Stimulated activated CD8-positive, alpha-beta memory T cell treated with anti-CD3 and anti-CD28 coated beads, Interleukin-4, amount 100 ng/mL, for 1 hour (primary cell): ENCODE data around the gene KCNG2.
"Not testable (repeated sequence)": the region's sequence is repeated elsewhere in the genome, so short reads cannot be mapped to it uniquely, and the experiment has no call there.

Experiments used
- DNase-seq, 2 donors: peaks; one replicate each; pipeline ENCODE4 v3.0.0-alpha.2; 2020; ENCODE audit warnings: low read depth in 2 of 2, low spot score in 1 of 2

KCNG2 gene

DNA sequence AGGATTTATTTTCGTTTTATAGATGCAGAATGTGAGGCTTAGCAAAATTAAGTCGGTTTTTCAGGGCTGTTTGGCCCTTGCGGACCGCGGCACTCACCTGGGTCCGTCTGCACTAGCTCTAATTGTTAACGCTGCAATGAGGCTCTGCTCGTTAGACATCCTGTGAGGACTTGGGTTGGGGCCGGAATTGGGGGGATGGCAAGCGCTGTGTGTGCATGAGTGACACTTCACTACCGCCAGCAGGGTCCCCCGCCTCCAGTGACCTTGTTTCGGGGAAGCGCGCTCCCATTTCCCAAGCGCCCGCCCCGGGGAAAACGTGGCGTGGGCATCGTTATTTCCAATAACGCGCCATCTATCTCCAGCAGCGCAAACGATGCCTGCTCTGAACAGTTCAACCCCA is 54.2 kb downstream of the KCNG2 start:
- no peak for DNase-seq

DNA sequence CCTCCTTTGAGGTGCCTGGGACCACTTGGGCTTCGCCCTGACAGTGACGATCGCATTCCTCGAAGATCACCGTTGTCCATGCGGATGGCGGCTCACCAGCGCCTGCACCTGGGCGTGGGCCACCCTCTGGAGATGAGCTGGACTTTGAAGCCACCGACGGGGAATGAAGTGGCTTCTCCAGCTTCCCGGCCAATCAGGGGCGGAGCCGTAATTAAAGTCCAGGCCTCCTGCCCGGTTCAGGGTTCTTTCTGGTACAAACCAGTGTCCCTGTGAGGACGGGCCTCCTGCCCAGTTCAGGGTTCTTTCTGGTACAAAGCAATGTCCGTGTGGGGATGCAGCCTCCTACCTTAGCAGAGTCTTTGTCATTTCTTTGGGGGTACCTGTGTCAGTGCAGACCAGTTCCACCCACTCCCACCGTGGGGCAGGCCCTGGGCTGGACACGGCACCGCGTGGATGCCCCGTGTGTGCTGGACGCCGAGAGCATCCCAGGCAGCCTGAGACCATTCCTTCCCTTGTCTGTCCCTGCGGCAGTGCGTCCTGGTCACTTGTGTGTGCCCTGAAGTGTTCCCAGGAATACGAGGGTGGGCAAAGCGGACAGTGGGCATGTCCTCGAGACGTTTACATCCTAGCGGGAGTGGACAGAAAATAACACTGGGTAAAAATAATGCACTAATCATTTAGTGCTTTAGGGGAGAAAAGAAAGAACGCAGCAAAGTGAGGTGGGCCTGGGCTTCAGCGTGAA is 55.0 kb downstream of the KCNG2 start:
- no peak for DNase-seq

DNA sequence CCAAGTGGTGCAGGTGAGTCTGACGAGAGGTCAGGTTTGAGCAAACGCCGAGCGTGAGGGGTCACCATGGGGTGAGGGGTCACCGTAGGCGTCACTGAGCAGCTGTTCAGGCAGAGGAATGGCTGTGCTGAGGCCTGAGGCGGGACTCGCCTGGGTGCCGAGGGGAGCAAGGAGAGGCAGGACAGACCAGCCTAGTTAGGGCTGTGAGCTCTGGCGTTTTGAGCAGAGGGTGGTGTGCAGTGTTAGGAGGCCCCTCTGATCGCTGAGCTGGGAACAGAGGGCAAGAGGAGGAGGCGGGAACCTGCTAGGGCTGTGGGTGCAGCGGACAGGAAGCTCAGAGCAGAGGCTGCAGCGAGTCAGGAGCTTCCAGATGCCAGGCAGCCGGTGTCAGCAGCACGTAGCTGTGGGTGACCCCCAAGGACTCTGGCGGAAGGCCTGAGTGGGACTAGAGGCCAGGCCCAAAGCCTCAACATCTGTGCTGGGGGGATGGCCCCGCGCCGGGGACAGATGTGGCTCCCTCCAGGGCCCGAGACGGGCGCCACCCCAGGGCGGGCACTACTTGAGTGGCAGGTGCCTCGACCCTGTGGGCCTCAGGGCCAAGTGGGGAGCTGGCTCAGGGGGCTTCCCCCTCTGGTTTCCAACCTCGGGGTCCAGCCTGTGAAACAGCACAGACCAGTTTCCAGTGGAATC is 55.7 kb downstream of the KCNG2 start:
- no peak for DNase-seq

DNA sequence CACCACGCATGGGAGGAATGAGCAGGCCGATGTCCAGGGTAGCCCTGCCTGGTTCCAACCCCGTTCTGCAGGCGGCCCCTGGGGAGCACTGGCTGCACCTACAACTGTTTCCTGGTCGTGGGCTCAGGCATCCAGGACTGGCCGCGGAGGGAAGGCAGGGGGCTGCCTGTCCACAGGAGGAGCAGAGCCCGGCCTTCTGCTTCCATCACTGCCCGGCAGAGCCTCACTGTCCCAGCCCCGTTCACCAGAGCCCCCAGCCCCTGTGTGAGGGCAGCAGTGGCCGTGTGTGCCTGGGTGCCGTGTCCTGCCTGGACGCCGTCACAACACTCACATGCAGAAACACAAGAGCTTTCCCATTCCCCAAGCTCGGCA is 56.2 kb downstream of the KCNG2 start:
- no peak for DNase-seq

DNA sequence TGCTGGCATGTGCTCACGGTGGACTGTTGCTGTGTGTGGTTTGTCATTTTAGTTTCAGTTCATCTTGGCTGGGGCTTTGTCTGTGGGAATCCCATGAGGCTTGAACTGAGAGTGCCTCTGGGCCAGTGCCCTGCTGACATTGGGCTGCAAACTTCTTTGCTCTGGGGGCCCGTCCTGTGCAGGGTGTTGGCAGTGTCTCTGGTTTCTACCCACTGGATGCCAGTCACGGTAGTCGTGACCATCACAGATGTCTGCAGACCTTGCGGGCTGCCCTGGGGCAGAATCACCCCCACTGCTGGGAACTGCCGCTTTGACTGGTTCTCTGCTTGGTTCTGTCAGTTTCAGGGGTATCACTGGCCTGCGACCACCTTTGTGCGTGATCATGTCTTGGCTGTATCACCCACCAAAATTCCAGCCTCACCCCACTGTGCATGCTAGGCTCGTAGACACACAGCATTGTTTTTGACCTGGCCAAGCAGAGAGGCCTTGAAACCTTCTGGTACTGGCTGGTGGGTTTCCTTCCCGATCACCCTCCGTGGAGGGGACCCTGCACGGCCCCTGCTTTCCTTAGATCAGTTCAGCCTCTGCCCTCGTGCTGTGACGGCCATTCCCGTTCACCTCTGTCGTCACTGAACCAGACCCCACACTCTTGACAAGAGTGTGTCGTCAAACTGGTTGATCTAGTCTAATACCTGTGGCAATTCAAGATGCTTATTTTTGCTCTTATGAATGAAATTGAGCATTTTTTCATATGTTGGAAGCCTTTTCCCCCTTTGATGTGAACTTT is 57.6 kb downstream of the KCNG2 start:
- no peak for DNase-seq

DNA sequence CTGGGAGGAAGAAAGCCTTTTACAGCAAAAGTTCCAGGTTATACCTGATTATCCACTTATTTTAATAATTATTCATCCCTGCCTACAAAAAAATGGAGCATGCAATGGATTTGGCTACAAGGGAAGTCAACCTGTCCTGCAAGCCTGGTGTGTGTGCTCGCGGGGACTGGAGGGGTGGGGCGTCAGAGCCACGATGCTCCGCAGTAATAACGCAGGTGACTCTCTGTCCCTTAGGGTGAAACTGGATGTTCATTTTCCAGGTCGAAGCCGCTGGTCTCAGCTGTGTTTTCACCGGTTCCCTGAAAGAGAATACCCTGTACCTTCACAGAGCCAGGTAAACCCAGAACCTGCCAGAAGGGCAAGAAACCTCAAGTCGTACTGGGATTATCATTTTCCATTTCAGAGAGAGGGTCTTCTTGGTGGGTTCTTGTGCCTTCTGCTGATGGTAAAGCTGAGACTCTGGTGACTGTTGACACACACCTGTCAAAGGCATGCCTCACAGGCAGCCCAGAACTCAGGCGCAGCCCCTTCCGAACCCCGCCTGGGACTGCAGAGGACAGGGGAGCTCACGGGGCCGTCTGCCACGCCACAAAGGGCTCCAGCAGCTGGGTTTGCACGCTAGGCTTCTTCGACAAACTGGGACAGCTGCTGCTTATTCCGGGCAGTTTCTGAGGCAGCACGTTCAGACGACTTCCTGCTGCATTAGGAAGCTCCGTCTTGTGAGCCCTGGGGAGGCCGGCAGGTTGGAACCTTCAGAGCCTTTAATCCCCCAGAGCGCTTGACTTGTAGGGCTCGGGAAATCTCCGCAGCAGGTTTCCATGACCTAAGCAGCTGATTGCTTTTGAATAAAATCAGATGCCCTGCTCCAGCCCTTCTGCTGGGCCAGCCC is 58.6 kb downstream of the KCNG2 start:
- DNase-seq: no peak

DNA sequence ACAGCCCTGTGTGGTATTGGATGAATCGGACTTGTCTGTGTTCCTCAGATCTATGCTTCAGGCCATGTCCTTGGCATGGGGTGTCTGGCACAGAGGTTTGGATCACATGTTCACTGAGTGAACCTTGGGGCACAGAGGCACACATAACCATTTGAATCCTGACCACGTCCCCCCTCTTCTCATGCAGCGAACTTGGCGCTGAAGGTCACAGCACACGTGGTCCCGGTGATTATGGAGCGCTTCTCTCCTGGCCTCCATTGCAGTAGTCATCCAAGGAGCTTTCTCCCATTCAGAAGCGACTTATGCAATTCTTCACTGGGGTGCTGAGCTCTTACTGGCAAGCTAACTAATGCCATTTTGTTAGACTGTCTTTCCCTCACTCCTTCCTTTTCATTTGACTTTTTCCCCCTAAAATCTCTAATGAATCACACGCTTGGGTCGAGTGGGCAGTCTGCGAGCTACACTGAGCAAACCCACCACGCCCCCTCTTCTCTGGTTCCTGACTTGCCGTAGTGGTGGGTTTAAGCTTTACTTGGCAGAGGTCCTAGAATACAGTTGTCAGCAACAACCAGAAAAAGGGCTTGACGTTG is 59.4 kb downstream of the KCNG2 start:
- no peak for DNase-seq

DNA sequence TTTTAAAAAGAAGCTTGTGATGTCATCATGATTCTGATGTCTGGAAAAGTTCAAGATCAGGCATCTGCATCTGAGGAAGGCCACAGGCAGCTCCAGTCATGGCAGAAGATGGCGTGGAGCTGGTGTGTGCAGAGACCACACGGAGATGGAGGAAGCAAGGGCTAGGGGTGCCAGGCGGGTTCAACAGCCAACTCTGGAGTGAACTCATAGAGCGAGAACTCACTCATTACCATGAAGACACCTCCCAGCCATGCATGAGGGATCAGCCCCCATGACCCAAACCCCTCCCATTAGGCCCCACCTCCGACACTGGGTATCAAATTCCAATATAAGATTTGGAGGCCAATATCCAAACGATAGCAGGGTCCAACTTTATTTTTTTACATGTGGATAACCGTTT is 61.6 kb downstream of the KCNG2 start:
- DNase-seq: no peak

DNA sequence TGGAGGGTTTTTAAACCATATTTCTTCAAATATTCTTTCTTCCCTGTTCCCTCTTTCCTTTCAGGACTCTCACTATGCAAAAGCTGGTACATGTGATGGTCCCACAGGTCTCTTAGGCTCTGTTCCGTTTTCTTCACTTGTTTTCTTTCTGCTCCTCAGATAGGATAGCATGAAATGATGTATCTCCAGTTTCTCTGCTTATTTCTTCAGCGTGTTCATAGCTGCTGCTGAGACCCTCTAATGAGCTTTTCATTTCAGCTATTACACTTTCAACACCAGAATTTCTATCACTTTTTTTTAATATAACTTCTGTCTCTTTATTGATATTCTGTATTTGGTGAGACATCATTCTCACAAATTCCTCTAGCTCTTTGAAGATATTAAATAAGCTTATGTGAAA is 63.9 kb downstream of the KCNG2 start:
- no peak for DNase-seq

DNA sequence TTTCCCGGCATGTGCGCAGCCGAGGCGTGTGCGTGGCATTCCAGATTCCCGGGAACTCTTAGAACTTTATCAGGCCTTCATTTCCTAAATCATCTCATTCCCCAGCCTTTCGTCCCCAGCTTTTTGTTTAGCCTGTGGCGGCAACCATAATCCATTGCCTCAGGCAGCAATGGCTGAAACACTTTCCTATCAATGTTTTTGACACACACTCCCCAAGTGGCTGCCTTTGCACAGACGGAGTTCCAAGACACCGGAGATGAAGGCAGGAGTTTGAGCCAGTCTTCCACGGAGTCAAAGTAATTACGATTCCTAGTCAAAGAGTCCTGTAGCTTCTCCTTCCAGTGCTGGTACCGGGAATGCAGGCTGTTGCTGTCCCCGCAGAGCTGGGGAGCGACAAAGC is 64.8 kb downstream of the KCNG2 start:
- DNase-seq: no peak

DNA sequence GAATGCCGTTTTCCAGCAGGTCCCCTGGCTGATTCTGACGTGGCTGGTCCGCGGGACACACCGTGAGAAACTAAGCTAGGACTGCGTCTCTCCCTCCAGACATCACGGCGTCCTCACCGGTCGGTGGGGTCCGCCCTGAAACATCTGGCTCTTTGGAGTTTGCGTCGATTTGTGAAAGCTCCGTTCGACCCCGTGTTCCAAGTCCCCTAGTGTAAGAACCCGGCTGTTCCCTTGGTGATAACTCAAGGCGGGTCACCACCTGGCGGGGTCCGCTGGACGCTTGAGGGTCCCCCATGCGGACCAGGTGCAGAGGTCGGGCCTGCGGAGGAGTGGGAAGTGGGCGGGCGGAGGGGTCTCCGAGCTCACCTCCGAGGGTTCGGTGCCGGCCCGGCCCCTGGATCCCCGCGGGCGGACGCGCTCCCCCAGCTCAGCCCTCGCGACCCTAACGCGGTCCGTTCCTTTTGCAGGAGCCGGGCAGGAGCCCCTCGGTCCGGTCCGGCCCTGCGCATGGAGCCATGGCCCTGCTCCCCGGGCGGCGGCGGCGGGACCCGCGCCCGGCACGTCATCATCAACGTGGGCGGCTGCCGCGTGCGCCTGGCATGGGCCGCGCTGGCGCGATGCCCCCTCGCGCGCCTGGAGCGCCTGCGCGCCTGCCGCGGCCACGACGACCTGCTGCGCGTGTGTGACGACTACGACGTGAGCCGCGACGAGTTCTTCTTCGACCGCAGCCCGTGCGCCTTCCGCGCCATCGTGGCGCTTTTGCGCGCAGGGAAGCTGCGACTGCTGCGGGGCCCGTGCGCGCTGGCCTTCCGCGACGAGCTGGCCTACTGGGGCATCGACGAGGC is 65.6 kb downstream of the KCNG2 start:
- DNase-seq: no peak

DNA sequence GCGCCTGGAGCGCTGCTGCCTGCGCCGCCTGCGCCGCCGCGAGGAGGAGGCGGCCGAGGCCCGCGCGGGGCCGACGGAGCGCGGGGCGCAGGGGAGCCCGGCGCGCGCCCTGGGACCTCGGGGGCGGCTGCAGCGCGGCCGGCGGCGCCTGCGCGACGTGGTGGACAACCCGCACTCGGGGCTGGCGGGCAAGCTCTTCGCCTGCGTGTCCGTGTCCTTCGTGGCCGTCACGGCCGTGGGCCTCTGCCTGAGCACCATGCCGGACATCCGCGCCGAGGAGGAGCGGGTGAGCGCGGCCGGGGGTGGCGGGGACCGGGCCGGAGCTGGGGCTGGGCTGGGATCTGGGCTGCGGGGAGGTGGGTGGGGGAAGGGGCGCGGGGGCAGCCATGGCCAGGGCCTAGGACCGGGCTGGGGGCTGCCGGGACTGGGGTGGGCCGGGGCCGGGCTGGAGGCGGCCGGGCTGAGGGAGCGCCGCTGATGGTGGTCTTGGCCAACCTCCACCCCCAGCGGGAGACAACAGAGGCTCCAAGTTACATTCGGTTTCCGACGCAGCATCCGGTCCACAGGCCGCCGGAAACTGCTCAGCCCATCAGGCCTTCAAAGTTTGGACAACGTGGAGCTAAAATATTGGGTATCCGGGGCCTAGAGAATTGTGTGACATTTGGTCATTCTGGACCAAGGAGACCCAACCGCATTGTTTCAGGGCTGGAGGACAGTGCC is 66.4 kb downstream of the KCNG2 start:
- DNase-seq: no peak

DNA sequence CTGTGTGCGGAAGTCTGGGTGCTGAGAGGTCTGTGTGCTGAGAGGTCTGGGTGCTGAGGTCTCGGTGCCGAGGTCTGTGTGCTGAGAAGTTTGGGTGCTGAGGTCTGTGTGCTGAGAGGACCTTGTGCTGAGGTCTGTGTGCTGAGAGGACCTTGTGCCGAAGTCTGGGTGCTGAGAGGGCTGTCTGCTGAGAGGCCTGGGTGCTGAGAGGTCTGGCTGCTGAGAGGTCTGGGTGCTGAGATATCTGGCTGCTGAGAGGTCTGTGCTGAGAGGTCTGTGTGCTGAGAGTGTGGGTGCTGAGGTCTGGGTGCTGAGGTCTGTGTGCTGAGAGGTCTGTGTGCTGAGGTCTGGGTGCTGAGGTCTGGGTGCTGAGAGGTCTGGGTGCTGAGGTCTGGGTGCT is 67.2 kb downstream of the KCNG2 start:
- not testable (repeated sequence) for DNase-seq

DNA sequence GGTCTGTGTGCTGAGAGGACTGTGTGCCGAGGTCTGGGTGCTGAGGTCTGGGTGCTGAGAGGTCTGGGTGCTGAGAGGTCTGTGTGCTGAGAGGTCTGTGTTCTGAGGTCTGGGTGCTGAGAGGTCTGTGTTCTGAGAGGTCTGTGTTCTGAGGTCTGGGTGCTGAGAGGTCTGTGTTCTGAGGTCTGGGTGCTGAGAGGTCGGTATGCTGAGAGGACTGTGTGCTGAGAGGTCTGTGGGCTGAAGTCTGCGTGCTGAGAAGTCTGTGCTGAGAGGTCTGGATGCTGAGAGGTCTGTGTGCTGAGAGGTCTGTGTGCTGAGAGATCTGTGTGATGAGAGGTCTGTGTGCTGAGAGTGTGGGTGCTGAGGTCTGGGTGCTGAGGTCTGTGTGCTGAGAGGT is 68.2 kb downstream of the KCNG2 start:
- not testable (repeated sequence) for DNase-seq

DNA sequence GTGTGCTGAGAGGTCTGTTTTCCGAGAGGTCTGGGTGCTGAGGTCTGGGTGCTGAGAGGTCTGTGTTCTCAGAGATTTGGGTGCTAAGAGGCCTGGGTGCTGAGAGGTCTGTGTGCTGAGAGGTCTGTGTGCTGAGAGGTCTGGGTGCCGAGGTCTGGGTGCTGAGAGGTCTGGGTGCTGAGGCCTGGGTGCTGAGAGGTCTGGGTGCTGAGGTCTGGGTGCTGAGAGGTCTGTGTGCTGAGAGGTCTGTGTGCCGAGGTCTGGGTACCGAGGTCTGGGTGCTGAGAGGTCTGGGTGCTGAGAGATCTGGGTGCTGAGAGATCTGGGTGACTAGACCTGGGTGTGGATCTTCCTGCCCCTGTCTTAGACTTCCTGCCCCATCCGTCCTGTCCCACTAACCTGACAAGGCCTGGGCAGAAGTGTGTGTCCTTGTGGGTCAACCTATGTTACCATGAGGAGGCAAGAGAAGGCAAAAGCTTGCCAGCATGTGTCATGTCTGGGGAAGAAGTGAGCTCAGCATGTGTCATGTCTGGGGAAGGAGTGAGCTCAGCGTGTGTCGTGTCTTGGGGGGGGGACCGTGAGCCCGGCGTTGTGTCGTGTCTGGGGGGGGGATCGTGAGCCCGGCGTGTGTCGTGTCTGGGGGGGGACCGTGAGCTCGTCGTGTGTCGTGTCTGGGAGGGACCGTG is 69.3 kb downstream of the KCNG2 start:
- no peak for DNase-seq

DNA sequence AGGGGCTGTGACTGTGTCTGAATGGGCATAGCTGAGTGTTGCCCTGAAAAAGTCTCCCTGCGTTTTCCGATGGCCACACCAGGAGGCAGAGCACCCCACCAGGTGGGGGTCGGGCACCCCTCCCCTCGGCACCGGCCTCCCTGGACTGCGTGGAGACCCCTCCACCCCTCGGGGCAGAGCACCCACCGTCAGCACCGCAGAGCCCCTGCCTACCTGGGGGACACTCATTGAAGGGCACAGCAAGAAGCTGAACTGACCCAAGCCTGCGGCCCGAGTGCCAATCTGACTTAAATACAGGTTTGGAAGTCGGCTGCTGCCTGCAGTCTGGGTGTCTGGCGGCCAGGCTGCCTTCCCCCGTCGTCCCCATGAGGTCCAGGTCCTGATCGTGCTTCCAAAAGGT is 69.9 kb downstream of the KCNG2 start:
- DNase-seq: no peak

DNA sequence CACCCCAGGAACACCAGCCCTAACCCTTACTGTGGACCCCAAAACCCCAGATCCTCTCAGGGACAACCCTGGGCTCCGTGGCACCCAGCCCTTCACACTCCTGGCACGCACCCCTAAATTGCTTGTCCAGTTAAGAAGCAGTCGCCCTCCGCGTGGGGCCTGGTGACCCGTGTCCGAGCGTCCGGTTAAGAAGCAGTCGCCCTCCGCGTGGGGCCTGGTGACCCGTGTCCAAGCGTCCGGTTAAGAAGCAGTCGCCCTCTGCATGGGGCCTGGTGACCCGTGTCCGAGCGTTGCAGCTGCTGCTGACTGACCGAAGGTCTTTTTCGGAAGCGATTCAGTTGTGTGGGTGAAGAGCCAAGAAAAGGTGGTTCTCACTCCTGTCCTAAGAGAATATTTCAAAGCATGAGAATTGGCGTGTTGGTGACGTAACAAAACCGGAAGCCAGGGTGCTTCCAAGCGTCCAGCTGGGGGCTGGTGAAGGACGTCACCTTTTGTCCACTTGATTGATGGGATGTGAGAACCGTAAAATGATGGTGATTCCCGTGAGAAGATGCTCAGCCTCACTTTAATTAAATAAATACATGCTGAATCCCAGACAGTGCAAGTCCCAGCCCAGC is 70.5 kb downstream of the KCNG2 start:
- DNase-seq: no peak

DNA sequence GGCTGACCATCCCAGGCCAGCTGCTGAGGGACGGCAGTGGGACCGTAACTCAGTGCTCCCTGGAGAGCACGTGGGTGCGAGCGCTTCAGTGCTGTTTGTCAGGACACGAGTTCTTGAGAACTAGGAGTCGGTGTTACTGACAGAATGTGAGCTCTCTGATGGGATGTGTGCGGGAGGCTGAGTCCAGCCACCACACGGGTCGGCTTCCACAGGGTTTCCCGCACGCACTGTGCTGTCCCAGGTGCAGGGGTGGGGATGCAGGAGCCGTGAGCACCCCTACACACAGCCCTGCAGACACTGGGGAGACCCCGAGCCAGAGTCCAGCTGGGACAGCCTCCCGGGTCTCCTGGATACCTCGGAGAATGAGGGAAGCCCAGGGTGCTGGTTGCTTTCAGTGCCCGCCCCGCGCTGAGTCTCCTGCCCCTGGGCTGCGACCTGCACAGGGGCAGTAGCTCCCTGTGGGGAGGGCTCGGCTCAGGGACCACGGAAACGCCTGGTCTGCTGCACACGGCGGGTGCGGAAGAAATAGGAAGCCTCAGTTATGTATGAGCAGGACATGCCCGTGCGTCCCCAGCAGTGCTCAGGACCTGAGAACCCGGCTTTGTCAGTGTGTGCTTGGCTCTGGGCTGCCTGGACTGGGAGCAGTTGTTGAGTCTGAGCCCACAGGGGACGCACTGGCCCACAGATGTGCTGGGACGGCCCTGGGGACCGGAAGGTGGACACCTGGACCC is 71.2 kb downstream of the KCNG2 start:
- DNase-seq: no peak
